Eye (tissue), 1 donor: Measurements from ENCODE around the gene OCIAD2.
"Not testable (repeated sequence)": the region's sequence is repeated elsewhere in the genome, so short reads cannot be mapped to it uniquely, and the experiment has no call there.

Experiments used
- DNase-seq: peaks from one replicate; pipeline ENCODE4 v3.0.0-alpha.2; 2015

Gene OCIAD2

GRCh38 chr4:48906206-48907173 lies at the start of gene OCIAD2:
OCIAD2 (minus strand) TSS chr4:48906774; CDS start chr4:48904549, 2,225 bp downstream.
- DNase-seq: peak; percentile 89

- no peak for DNase-seq
Observed at GRCh38 chr4:48954314-48954713, 47.7 kb upstream of the OCIAD2 start.

- no peak for DNase-seq
Observed at GRCh38 chr4:48949518-48950219, 43.1 kb upstream of the OCIAD2 start.

GRCh38 chr4:48949086-48949485 lies 42.5 kb upstream of the OCIAD2 start:
- no peak for DNase-seq

GRCh38 chr4:48947731-48948130 lies 41.2 kb upstream of the OCIAD2 start:
- DNase-seq: no peak

- no peak for DNase-seq
Observed at GRCh38 chr4:48945981-48946380, 39.4 kb upstream of the OCIAD2 start.

GRCh38 chr4:48944756-48945241 lies 38.2 kb upstream of the OCIAD2 start:
- DNase-seq: no peak

- DNase-seq: no peak
Observed at GRCh38 chr4:48944252-48944651, 37.7 kb upstream of the OCIAD2 start.

GRCh38 chr4:48943387-48943786 lies 36.8 kb upstream of the OCIAD2 start:
- DNase-seq: no peak

- peak; percentile 8 for DNase-seq
Observed at GRCh38 chr4:48939785-48940184, 33.2 kb upstream of the OCIAD2 start.

GRCh38 chr4:48938831-48939230 lies 32.3 kb upstream of the OCIAD2 start:
- no peak for DNase-seq

- no peak for DNase-seq
Observed at GRCh38 chr4:48937033-48937432, 30.5 kb upstream of the OCIAD2 start.

- no peak for DNase-seq
Observed at GRCh38 chr4:48931459-48931858, 24.9 kb upstream of the OCIAD2 start.

- DNase-seq: no peak
Observed at GRCh38 chr4:48930654-48931053, 24.1 kb upstream of the OCIAD2 start.

GRCh38 chr4:48924416-48924815 lies 17.8 kb upstream of the OCIAD2 start:
- DNase-seq: no peak

GRCh38 chr4:48923065-48923464 lies 16.5 kb upstream of the OCIAD2 start:
- DNase-seq: not testable (repeated sequence)

GRCh38 chr4:48914311-48914710 lies 7.7 kb upstream of the OCIAD2 start:
- DNase-seq: no peak

- no peak for DNase-seq
Observed at GRCh38 chr4:48913346-48913745, 6.8 kb upstream of the OCIAD2 start.

- no peak for DNase-seq
Observed at GRCh38 chr4:48912349-48912748, 5.8 kb upstream of the OCIAD2 start.

GRCh38 chr4:48910511-48910910 lies 3.9 kb upstream of the OCIAD2 start:
- DNase-seq: no peak

GRCh38 chr4:48909697-48910096 lies 3.1 kb upstream of the OCIAD2 start:
- DNase-seq: no peak

GRCh38 chr4:48908687-48909086 lies 2.1 kb upstream of the OCIAD2 start:
- no peak for DNase-seq

GRCh38 chr4:48907706-48908477 lies 1.3 kb upstream of the OCIAD2 start:
- no peak for DNase-seq
